A673 (cell line): ENCODE results near the gene RBP2. TPM values are rescaled to one million over a fixed set of nuclear protein-coding genes. Genes with fewer than 3 reads are reported as not detected.

Source experiments
- BruUV-seq: library from RNA; stranded (reverse); fragments of 400-500 nt; replicated peaks from 2 replicates; lab custom pipeline; 2021; lab: Mats Ljungman, UMichigan
- CTCF ChIA-PET: fragments of 300-600 bp; sonication (Branson Sonifier 250); formaldehyde crosslinking; loops from one replicate; lab custom pipeline; 2022; ENCODE audit warnings: antibody characterized with exemption; lab: Charles Lee
- POLR2A ChIA-PET: fragments of 300-600 bp; sonication (Branson Sonifier 250); formaldehyde crosslinking; loops from one replicate; lab custom pipeline; 2022; ENCODE audit warnings: antibody characterized with exemption; ENCODE audit not compliant: low non-redundant PET; lab: Charles Lee
- DNase-seq: peaks from one replicate; pipeline ENCODE4 v3.0.0-alpha.2; 2015; ENCODE audit warnings: low spot score
- H3K27ac ChIP-seq: fragments of 200-600 bp; sonication (generic); 2 replicates; pipeline ENCODE4 v1.5.1; 2016; ENCODE audit warnings: mixed run types, low read depth, mild to moderate bottlenecking, mixed read lengths, antibody characterized with exemption, low read length; ENCODE audit not compliant: poor library complexity, severe bottlenecking
- H3K27me3 ChIP-seq: fragments of 200-600 bp; sonication (generic); replicated peaks from 2 replicates; pipeline ENCODE4 v1.6.1; 2017; ENCODE audit warnings: mixed run types, low read depth, mild to moderate bottlenecking, mixed read lengths, antibody characterized with exemption, low read length; ENCODE audit not compliant: insufficient read depth, poor library complexity
- H3K36me3 ChIP-seq: fragments of 200-600 bp; sonication (generic); 2 replicates; pipeline ENCODE4 v1.6.1; 2016; ENCODE audit warnings: mixed run types, mild to moderate bottlenecking, mixed read lengths, antibody characterized with exemption, low read length; ENCODE audit not compliant: insufficient read depth, poor library complexity, severe bottlenecking
- H3K4me1 ChIP-seq: fragments of 200-600 bp; sonication (generic); 2 replicates; pipeline ENCODE4 v1.6.1; 2017; ENCODE audit warnings: mixed run types, mild to moderate bottlenecking, mixed read lengths, antibody characterized with exemption, low read length; ENCODE audit not compliant: insufficient read depth, poor library complexity, severe bottlenecking
- H3K4me3 ChIP-seq: fragments of 200-600 bp; sonication (generic); 2 replicates; pipeline ENCODE4 v1.5.1; 2016; ENCODE audit warnings: low read depth, mixed run types, mild to moderate bottlenecking, mixed read lengths, low read length; ENCODE audit not compliant: poor library complexity, severe bottlenecking
- H3K9me3 ChIP-seq: fragments of 200-600 bp; sonication (generic); 2 replicates; pipeline ENCODE4 v1.6.1; 2016; ENCODE audit warnings: mixed run types, low read depth, mild to moderate bottlenecking, mixed read lengths, antibody characterized with exemption, low read length; ENCODE audit not compliant: poor library complexity, severe bottlenecking
- EZH2 ChIP-seq: fragments of 200-600 bp; sonication (generic); IDR thresholded peaks from 2 replicates; pipeline ENCODE4 v1.6.1; 2017; ENCODE audit warnings: borderline replicate concordance, low read depth, mild to moderate bottlenecking, mixed read lengths, antibody characterized with exemption, low read length; ENCODE audit not compliant: poor library complexity, severe bottlenecking
- intact Hi-C: fragments of 100-400 bp; cut with micrococcal nuclease; formaldehyde crosslinking; loops from one replicate; pipeline ENCODE4 v1.10.0; 2022; ENCODE audit not compliant: unreplicated experiment
- total RNA-seq: library from RNA; stranded (reverse); gene quantifications from 2 replicates; pipeline ENCODE4 v1.2.3, GENCODE V29; 2021
- TF ChIP-seq, protein P1 (sequence below): fragments of 300-800, 200-600 bp; sonication (generic); conservative IDR thresholded peaks from 2 replicates; pipeline ENCODE4 v1.5.1; 2017; ENCODE audit warnings: low read depth, mild to moderate bottlenecking, antibody characterized with exemption, low read length, moderate library complexity, mixed read lengths

The RBP2 gene
- total RNA-seq, 1 experiment from 2014 or later, result not detected

DNA sequence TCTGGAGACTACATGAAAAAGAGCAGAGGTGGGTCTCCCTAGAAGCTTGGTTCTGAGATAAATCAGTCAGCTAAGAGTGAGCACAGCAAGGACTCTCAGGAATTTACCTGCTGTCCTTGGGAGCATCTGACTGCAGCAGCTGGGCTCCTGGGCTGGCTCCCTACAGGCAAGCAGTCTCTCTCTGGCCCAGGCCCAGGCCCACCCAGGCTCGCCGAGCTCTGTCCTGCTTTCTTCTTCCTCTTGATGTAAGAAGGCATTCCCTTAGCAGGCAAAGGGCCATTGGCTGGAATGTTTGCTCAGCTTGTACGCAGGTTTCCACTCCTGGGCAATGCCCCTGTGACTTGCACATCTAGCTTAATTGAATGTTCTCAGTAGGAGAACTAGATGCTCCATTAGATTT lies 4.3 kb upstream of the RBP2 start:
- Histone ChIP-seq H3K27ac (no peak overlapping the region), H3K27me3 (no peaks in the 10 kb centered on the region), H3K4me1 (no peaks in the 10 kb centered on the region), H3K4me3 (no peak overlapping the region), H3K9me3 (no peaks in the 10 kb centered on the region), H3K36me3 (no peaks in the 10 kb centered on the region)
- no peak for TF ChIP-seq EZH2
- TF ChIP-seq, protein P1, sequence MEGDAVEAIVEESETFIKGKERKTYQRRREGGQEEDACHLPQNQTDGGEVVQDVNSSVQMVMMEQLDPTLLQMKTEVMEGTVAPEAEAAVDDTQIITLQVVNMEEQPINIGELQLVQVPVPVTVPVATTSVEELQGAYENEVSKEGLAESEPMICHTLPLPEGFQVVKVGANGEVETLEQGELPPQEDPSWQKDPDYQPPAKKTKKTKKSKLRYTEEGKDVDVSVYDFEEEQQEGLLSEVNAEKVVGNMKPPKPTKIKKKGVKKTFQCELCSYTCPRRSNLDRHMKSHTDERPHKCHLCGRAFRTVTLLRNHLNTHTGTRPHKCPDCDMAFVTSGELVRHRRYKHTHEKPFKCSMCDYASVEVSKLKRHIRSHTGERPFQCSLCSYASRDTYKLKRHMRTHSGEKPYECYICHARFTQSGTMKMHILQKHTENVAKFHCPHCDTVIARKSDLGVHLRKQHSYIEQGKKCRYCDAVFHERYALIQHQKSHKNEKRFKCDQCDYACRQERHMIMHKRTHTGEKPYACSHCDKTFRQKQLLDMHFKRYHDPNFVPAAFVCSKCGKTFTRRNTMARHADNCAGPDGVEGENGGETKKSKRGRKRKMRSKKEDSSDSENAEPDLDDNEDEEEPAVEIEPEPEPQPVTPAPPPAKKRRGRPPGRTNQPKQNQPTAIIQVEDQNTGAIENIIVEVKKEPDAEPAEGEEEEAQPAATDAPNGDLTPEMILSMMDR, result no peak
- DNase-seq, result no peak
- intact Hi-C loops, result no loop called here
- ChIA-PET CTCF (no interaction called here), POLR2A (no interaction called here)
- no TSS peak for BruUV-seq

DNA sequence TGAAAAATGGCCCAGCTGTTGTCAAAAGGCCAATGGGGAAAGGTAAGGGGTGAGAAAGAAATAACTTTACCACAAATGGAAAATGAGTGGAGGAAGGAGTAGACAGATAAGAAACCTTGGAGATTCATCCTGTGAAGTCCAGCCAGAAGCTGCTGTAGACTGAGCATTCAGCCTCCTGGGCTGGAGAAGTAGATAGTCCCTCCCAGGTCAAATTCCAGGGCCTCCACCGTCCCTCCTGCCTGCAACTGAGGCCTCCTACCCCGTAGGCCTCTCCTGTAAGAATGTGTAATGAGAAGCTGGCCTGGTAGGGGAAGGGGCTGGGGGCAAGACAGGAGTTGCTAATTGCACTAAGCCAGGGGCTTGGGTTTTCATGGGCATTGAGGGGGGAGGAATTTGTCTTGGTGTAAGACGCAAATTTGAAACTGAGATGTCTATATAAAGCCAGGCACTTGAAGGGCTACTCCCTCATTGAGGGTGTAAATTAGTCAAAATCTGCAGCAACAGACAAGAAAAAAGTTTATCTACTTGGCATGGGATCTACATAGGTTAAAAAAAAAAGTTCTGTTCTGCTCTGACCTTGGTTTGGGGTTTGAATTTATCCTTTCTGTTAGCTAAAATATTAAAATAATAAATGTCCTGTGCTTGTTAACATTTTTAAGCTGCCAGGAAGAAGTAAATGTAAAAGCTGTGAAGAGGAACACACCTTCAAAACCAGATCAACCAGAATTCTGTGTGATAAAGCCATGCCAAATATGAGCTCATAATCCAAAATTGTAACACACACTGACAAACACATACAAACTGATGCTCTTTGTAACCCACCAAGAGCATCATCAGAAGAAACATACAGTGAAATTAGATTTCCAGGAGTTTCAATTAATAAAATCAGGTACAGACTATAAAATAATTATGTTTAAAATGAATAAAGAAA lies 1.7 kb upstream of the RBP2 start:
- Histone ChIP-seq H3K4me1 (no peaks in the 10 kb centered on the region), H3K27me3 (no peaks in the 10 kb centered on the region), H3K27ac (no peak overlapping the region), H3K36me3 (no peaks in the 10 kb centered on the region), H3K9me3 (no peaks in the 10 kb centered on the region), H3K4me3 (no peak overlapping the region)
- ChIA-PET CTCF (no interaction called here), POLR2A (no interaction called here)
- BruUV-seq, result no TSS peak
- no peak for DNase-seq
- intact Hi-C loops, result no loop called here
- TF ChIP-seq, protein P1, result no peak
- no peak for TF ChIP-seq EZH2

DNA sequence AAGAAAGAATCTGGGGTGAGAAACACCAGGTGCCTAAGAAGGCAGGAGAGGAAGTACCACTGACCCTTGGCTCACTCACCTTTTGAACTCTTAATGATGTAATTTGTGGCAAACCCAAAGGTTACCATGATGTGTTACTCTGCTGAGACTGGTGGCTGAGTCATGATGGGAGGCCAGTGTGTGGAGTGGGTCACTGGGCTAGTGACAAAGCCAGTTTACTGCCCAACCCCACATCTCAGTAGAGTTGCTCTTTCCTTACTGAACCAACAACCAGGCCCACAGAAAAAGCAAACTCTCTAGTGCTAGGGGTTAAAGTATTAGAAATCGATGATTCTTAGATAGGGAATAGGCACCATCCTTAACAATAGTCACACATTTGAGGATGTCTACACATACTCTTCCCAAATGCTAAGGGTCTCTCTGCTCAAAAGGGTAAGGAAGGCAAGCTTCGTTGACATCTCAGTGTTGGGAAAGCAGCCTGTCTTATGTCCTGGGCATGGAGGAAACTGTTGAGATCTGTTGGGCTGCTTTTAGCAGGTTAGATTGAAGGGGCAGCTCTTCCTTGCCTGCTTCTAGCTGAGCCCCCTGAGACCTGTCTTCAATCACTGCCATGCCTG lies 3.1 kb downstream of the RBP2 start:
- no peak overlapping the region for H3K4me3 ChIP-seq
- ChIA-PET POLR2A (no interaction called here), CTCF (no interaction called here)
- no peaks in the 10 kb centered on the region for H3K9me3 ChIP-seq
- no peak for TF ChIP-seq EZH2
- TF ChIP-seq, protein P1, result no peak
- no peak overlapping the region for H3K27ac ChIP-seq
- DNase-seq, result no peak
- H3K4me1 ChIP-seq, result no peaks in the 10 kb centered on the region
- H3K27me3 ChIP-seq, result no peaks in the 10 kb centered on the region
- H3K36me3 ChIP-seq, result no peaks in the 10 kb centered on the region
- intact Hi-C loops, result no loop called here
- no TSS peak for BruUV-seq
